HL-60 (cell line): Measurements from ENCODE around the gene GATA6.

ENCODE experiments used
- GABPA ChIP-seq: IDR thresholded peaks from 2 replicates; pipeline ENCODE4 v1.6.1; 2012; ENCODE audit warnings: low read depth
- POLR2AphosphoS5 ChIP-seq: IDR thresholded peaks from 2 replicates; pipeline ENCODE4 v1.6.1; 2012; ENCODE audit warnings: low read depth
- SPI1 ChIP-seq: IDR thresholded peaks from 2 replicates; pipeline ENCODE4 v1.6.1; 2012; ENCODE audit warnings: low read depth, mild to moderate bottlenecking, borderline replicate concordance
- TF ChIP-seq, protein P1 (sequence below): IDR thresholded peaks from 2 replicates; pipeline ENCODE4 v1.6.1; 2012; ENCODE audit warnings: low read depth; ENCODE audit not compliant: insufficient replicate concordance
- TF ChIP-seq, protein P2 (sequence below): IDR thresholded peaks from one replicate; pipeline ENCODE4 v1.5.1; 2011; ENCODE audit warnings: low read length, control low read depth, inconsistent platforms; ENCODE audit not compliant: insufficient read depth

GRCh38 chr18:22195052-22195451 lies 25.7 kb downstream of the GATA6 start:
- TF ChIP-seq, protein P1, sequence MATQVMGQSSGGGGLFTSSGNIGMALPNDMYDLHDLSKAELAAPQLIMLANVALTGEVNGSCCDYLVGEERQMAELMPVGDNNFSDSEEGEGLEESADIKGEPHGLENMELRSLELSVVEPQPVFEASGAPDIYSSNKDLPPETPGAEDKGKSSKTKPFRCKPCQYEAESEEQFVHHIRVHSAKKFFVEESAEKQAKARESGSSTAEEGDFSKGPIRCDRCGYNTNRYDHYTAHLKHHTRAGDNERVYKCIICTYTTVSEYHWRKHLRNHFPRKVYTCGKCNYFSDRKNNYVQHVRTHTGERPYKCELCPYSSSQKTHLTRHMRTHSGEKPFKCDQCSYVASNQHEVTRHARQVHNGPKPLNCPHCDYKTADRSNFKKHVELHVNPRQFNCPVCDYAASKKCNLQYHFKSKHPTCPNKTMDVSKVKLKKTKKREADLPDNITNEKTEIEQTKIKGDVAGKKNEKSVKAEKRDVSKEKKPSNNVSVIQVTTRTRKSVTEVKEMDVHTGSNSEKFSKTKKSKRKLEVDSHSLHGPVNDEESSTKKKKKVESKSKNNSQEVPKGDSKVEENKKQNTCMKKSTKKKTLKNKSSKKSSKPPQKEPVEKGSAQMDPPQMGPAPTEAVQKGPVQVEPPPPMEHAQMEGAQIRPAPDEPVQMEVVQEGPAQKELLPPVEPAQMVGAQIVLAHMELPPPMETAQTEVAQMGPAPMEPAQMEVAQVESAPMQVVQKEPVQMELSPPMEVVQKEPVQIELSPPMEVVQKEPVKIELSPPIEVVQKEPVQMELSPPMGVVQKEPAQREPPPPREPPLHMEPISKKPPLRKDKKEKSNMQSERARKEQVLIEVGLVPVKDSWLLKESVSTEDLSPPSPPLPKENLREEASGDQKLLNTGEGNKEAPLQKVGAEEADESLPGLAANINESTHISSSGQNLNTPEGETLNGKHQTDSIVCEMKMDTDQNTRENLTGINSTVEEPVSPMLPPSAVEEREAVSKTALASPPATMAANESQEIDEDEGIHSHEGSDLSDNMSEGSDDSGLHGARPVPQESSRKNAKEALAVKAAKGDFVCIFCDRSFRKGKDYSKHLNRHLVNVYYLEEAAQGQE, result no peak
- TF ChIP-seq, protein P2, sequence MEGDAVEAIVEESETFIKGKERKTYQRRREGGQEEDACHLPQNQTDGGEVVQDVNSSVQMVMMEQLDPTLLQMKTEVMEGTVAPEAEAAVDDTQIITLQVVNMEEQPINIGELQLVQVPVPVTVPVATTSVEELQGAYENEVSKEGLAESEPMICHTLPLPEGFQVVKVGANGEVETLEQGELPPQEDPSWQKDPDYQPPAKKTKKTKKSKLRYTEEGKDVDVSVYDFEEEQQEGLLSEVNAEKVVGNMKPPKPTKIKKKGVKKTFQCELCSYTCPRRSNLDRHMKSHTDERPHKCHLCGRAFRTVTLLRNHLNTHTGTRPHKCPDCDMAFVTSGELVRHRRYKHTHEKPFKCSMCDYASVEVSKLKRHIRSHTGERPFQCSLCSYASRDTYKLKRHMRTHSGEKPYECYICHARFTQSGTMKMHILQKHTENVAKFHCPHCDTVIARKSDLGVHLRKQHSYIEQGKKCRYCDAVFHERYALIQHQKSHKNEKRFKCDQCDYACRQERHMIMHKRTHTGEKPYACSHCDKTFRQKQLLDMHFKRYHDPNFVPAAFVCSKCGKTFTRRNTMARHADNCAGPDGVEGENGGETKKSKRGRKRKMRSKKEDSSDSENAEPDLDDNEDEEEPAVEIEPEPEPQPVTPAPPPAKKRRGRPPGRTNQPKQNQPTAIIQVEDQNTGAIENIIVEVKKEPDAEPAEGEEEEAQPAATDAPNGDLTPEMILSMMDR, result no peak
- TF ChIP-seq SPI1 (no peak), POLR2AphosphoS5 (no peak), GABPA (no peak)
